G401 (cell line): ENCODE results near the gene JARID2. TPM values are rescaled to one million over a fixed set of nuclear protein-coding genes. Genes with fewer than 3 reads are reported as not detected.
A peak's percentile ranks its signal among the peaks of the same experiment; 100 is the strongest.
"Not testable (repeated sequence)": the region's sequence is repeated elsewhere in the genome, so short reads cannot be mapped to it uniquely, and the experiment has no call there.

Source experiments
- DNase-seq: peaks from one replicate; pipeline ENCODE4 v3.0.0-alpha.2; 2015; ENCODE audit warnings: low spot score
- in situ Hi-C: cut with HindIII; loops from 2 replicates; pipeline ENCODE4 v1.10.0; 2016; ENCODE audit warnings: low sequenced_read_pairs, mixed read lengths
- total RNA-seq: library from RNA; depleted of rRNA; stranded (reverse); fragments of >200 nt; shearing (Covaris generic); gene quantifications from 2 replicates; pipeline ENCODE4 v1.2.3, GENCODE V29; 2014

The JARID2 gene
- total RNA-seq, 1 experiment from 2014 or later = 5.7 TPM

DNA sequence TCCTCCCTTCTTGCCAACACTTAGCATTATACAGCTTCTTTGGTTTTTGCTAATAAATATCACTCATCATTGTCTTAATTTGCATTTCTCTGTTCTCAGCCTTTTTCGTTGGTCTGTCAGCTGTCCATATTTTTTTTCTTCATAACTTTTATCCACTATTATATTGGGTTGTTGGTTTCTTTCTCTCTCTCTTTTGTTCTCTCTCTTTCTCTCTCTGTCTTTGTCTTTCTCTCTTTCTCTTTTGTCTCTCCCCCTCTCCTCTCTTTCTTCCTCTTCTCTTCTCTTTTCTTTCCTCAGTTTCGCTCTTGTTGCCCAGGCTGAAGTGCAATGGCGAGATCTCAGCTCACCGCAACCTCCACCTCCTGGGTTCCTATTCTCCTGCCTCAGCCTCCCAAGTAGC lies 36.5 kb downstream of the JARID2 start:
- in situ Hi-C loops = no loop called here
- DNase-seq = no peak

DNA sequence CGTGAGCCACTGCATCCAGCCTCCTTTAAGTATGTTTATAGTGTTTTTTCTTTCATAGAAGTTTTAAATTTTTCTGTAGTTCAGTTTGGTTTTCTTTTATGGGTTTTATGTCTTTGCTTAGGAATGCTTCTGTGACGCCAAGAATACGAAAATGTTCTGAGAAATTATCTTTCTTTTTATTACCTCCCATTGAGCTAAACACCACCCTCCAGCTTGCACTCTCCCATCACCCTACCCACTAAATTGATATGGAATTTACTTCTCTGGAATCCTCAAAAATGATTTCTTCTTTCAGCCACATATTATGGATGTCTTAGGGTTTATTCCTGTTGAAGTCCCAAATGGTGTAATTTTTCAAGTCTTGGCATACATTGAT lies 38.1 kb downstream of the JARID2 start:
- in situ Hi-C loops = no loop called here
- DNase-seq = no peak

DNA sequence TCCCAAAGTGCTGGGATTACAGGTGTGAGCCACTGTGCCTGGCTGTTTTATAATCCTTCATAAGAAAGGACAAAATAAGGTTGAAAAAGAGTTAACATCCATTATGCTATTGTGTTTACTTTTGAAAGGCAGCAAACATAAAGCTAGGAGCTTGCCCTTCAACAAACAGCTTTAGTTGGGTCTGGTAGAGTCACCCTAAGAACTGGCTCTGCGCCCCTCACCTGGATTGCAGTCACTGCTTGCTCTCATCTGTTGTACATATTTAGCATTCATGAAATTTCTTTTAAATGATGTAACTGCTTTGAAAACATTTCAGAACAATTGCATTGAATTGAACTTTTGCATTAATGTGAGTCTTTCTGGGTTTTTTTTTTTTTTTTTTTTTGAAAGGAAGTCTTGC lies 38.9 kb downstream of the JARID2 start:
- in situ Hi-C loops = no loop called here
- DNase-seq = no peak

GRCh38 chr6:15285682-15286294 lies 39.9 kb downstream of the JARID2 start:
- in situ Hi-C loops = no loop called here
- DNase-seq = no peak

GRCh38 chr6:15287670-15288375 lies 42.0 kb downstream of the JARID2 start:
- in situ Hi-C loops = no loop called here
- DNase-seq = no peak

- no peak for DNase-seq
- in situ Hi-C loops = no loop called here
Measured at GRCh38 chr6:15288856-15289255, 43.0 kb downstream of the JARID2 start.

DNA sequence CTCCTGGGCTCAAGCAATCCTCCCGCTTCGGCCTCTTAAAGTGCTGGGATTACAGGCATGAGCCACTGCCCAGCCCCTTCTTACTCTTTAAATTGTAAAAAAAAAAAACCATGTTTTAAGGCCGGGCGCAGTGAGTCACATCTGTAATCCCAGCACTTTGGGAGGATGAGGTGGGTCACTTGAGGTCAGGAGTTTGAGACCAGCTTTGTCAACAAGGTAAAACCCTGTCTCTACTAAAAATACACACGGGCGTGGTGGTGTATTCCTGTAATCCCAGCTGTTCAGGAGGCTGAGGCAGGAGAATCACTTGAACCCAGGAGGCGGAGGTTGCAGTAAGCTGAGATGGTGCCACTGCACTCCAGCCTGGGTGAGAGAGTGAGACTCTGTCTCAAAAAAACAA lies 43.6 kb downstream of the JARID2 start:
- in situ Hi-C loops, DNase-seq: not testable (repeated sequence)

DNA sequence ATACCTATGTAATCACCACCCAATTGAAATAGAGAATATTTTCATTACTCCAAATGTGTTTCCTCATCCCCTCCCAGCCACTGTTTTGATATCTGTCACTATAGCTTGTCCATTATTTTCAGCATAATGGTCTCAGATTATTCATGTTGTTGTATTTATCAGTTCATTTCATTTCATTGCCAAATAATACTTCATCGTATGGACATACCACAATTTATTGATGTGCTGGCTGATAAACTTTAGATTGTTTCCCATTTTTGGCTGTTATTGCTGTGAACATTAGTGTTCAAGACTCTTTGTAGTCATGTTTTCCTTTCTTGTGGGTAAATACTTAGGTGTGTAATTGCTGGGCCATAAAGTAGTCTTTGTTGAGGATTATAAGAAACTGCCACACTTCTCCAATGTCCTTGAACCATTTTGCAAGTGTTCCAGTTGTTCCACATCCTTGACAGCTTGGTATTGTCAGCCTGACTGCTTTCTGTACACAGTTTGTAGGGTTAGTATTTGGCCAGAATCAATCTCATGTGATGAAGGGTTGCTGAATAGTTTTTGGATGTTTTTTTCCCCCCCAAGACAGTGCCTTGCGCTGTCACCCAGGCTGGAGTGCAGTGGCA lies 44.3 kb downstream of the JARID2 start:
- DNase-seq = no peak
- in situ Hi-C loops = no loop called here

- in situ Hi-C loops = no loop called here
- DNase-seq = peak; percentile 44
Measured at GRCh38 chr6:15290962-15291704, 45.3 kb downstream of the JARID2 start.

DNA sequence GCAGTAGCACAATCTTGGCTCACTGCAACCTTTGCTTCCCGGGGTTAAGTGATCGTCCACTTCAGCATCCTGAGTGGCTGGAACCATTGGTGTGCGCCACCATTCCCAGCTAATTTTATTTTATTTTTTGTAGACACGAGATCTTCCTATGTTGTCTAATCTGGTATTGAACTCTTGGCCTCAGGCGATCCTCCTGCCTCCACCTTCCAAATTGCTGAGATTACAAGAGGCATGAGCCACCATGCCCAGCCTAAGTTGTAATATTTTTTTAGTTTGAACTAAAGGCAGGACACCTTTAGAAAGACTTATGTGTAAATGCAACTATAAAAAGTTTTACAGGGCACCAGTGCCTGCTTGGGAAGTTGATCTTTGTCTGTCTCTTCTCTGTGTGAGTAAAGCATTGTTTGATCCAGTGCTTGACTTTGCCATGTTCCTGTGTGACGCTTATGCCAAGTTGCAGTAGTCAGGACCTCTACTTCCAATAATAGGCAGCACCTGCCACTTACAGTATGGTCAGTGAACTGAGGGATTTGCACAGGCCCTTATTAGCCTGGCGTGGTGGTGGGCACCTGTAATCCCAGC lies 46.9 kb downstream of the JARID2 start:
- DNase-seq = no peak
- in situ Hi-C loops = no loop called here

GRCh38 chr6:15293674-15294073 lies 47.8 kb downstream of the JARID2 start:
- DNase-seq = peak; percentile 32
- in situ Hi-C loops = no loop called here

DNA sequence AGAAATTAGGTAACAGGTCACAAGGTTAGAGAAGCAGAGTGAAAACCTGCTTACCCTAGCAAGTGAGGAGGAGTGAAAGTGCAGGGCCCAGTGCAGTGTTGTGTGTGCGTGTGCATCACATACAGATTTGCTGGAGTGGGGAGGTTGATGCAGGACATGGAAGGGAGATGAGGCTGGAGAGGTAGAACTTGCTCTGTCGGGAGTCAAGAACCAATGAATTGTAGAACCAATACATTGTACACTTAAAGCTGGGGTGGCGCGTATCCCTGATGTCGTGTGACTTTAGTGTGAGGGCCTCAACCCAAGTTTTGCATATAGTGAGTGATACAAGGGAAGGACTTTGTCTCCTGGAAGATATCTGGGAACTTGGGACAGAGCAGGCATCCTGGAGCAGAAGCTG lies 48.6 kb downstream of the JARID2 start:
- in situ Hi-C loops = no loop called here
- no peak for DNase-seq

GRCh38 chr6:15296249-15296648 lies 50.4 kb downstream of the JARID2 start:
- in situ Hi-C loops = no loop called here
- no peak for DNase-seq

- in situ Hi-C loops = no loop called here
- no peak for DNase-seq
Measured at GRCh38 chr6:15296735-15297134, 50.9 kb downstream of the JARID2 start.

GRCh38 chr6:15297167-15297566 lies 51.3 kb downstream of the JARID2 start:
- DNase-seq, in situ Hi-C loops: not testable (repeated sequence)

DNA sequence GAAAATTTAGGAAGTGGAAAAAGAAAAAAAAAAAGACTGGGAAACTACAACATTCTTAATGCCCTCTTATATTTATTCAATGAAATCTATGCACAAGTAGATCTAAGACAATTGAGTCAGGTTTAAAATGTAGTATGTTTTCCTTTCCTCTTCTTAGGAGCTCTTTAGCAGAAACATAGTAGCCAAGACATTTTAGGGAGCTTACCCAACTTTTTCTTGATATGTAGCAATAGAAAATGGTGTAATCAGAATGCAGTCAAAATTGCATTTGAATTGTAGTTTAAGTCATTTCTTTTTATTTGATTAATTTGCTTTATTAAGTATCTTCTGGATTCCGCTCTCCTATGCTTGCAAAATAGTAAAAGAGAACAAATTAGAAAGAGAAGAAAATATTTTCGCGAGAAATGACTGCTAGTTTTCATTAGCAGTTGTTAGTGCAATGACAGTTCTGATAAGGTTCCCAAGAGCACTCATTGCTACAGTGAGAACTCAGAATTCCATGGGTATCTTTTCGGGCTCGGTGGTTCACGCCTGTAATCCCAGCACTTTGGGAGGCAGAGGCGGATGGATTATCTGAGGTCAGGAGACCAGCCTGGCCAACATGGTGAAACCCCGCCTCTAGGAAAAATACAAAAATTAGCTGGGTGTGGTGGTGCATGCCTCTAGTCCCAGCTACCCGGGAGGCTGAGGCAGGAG lies 52.2 kb downstream of the JARID2 start:
- no peak for DNase-seq
- in situ Hi-C loops = no loop called here

GRCh38 chr6:15299430-15300131 lies 53.7 kb downstream of the JARID2 start:
- in situ Hi-C loops = no loop called here
- peak; percentile 33 for DNase-seq

GRCh38 chr6:15301179-15302006 lies 55.5 kb downstream of the JARID2 start:
- DNase-seq = no peak
- in situ Hi-C loops = no loop called here
